GM12878 (cell line): ENCODE results near the gene CCDC3. TPM values are rescaled to one million over a fixed set of nuclear protein-coding genes. Genes with fewer than 3 reads are reported as not detected.

Experiments used
- ATAC-seq: fragments of 200-7000 bp; cut with Tn5 transposase; 3 replicates; pipeline ENCODE4 v1.9.1; 2020; ENCODE audit warnings: mild to moderate bottlenecking, moderate library complexity
- BruUV-seq: library from RNA; stranded (reverse); fragments of 400-500 nt; replicated peaks from 2 replicates; lab custom pipeline; 2021; lab: Mats Ljungman, UMichigan
- CTCF ChIA-PET: fragments of 300-600 bp; sonication (Branson Sonifier 250); formaldehyde crosslinking; extraction: SDS; loops from one replicate; lab custom pipeline; 2021; ENCODE audit warnings: inconsistent platforms; lab: Yijun Ruan, JAX
- POLR2A ChIA-PET: fragments of 350-600 bp; formaldehyde crosslinking; extraction: SDS; loops from one replicate; lab custom pipeline; 2021; ENCODE audit warnings: inconsistent platforms; lab: Charles Lee
- RAD21 ChIA-PET: fragments of 300-600 bp; sonication (Branson Sonifier 250); formaldehyde crosslinking; loops from one replicate; lab custom pipeline; 2023; ENCODE audit warnings: antibody characterized with exemption; ENCODE audit not compliant: unreplicated experiment; lab: Charles Lee
- SMC1A ChIA-PET: fragments of 300-600 bp; sonication (Branson Sonifier 250); formaldehyde crosslinking; loops from one replicate; lab custom pipeline; 2023; ENCODE audit not compliant: unreplicated experiment, uncharacterized antibody; lab: Charles Lee
- DNase-seq: peaks from one replicate; pipeline ENCODE4 v3.0.0-alpha.2; 2011; ENCODE audit warnings: low read depth, low spot score
- FAIRE-seq: peaks from 3 replicates; lab custom pipeline; 2011; peaks lifted over from hg19 to GRCh38; lab: Jason Lieb, UNC
- H2AFZ ChIP-seq: 2 replicates; pipeline ENCODE4 v1.6.0; 2011; ENCODE audit warnings: low read depth, low read length, control low read depth; ENCODE audit not compliant: control insufficient read depth
- H3K27ac ChIP-seq: 2 replicates; pipeline ENCODE4 v1.5.1; 2011; ENCODE audit warnings: control low read depth; ENCODE audit not compliant: control insufficient read depth, insufficient read depth
- H3K27me3 ChIP-seq, 2 experiments: replicated peaks in 1 of 2; 2 replicates each; pipeline versions ENCODE4 v1.6.0 to v1.6.1; 2011; ENCODE audit warnings: low read length in 1 of 2; ENCODE audit not compliant: control insufficient read depth in 2 of 2, insufficient read depth in 2 of 2
- H3K36me3 ChIP-seq, 2 experiments: 2 replicates each; pipeline ENCODE4 v1.5.1; 2011; ENCODE audit warnings: low read length in 1 of 2; ENCODE audit not compliant: control insufficient read depth in 2 of 2, insufficient read depth in 2 of 2
- H3K4me1 ChIP-seq: 2 replicates; pipeline ENCODE4 v1.6.1; 2011; ENCODE audit warnings: mild to moderate bottlenecking, low read length, moderate library complexity, mixed read lengths; ENCODE audit not compliant: control insufficient read depth, insufficient read depth
- H3K4me2 ChIP-seq: 2 replicates; pipeline ENCODE4 v1.6.0; 2011; ENCODE audit warnings: control low read depth; ENCODE audit not compliant: control insufficient read depth, insufficient read depth
- H3K4me3 ChIP-seq: fragments of 200-600 bp; sonication (generic); 2 replicates; pipeline ENCODE4 v1.5.1; 2016
- H3K79me2 ChIP-seq: 2 replicates; pipeline ENCODE4 v1.6.0; 2011; ENCODE audit warnings: low read length; ENCODE audit not compliant: control insufficient read depth, insufficient read depth
- H3K9ac ChIP-seq: 2 replicates; pipeline ENCODE4 v1.8.0; 2011; ENCODE audit warnings: low read length, control low read depth, mixed read lengths; ENCODE audit not compliant: control insufficient read depth, insufficient read depth
- H3K9me3 ChIP-seq: replicated peaks from 3 replicates; pipeline ENCODE4 v1.5.1; 2011; ENCODE audit warnings: mild to moderate bottlenecking, low read length; ENCODE audit not compliant: control insufficient read depth, insufficient read depth
- H4K20me1 ChIP-seq: 2 replicates; pipeline ENCODE4 v1.6.0; 2011; ENCODE audit not compliant: control insufficient read depth, insufficient read depth
- ELK1 ChIP-seq: IDR thresholded peaks from 2 replicates; pipeline ENCODE4 v1.6.1; 2012; ENCODE audit warnings: low read depth, low read length, improper control_type of control experiment
- HDGF ChIP-seq: fragments of 450-650 bp; IDR thresholded peaks from 2 replicates; pipeline ENCODE4 v1.6.1; 2016; ENCODE audit warnings: antibody characterized with exemption
- MTA3 ChIP-seq: IDR thresholded peaks from 2 replicates; pipeline ENCODE4 v1.6.1; 2012; ENCODE audit warnings: low read length, inconsistent platforms, borderline replicate concordance
- PBX3 ChIP-seq: IDR thresholded peaks from 2 replicates; pipeline ENCODE4 v1.6.1; 2011; ENCODE audit warnings: mild to moderate bottlenecking, low read depth, low read length, moderate library complexity; ENCODE audit not compliant: insufficient replicate concordance
- SIX5 ChIP-seq: IDR thresholded peaks from 2 replicates; pipeline ENCODE4 v1.6.1; 2011; ENCODE audit warnings: mild to moderate bottlenecking, low read depth, low read length, moderate library complexity; ENCODE audit not compliant: severe bottlenecking
- SUZ12 ChIP-seq: fragments of 200-600 bp; sonication (generic); IDR thresholded peaks from one replicate; pipeline ENCODE4 v1.6.1; 2018; ENCODE audit warnings: antibody characterized with exemption, mild to moderate bottlenecking; ENCODE audit not compliant: unreplicated experiment
- TARDBP ChIP-seq: IDR thresholded peaks from 2 replicates; pipeline ENCODE4 v1.6.1; 2016; ENCODE audit warnings: borderline replicate concordance
- TCF7 ChIP-seq: IDR thresholded peaks from 2 replicates; pipeline ENCODE4 v1.6.1; 2014; ENCODE audit warnings: antibody characterized with exemption, borderline replicate concordance
- ZBTB4 ChIP-seq: fragments of 450-650 bp; formaldehyde crosslinking; IDR thresholded peaks from 2 replicates; pipeline ENCODE4 v1.4.0; 2022; ENCODE audit warnings: mild to moderate bottlenecking, moderate library complexity
- ZNF207 ChIP-seq: fragments of 450-650 bp; IDR thresholded peaks from 2 replicates; pipeline ENCODE4 v1.6.1; 2014; ENCODE audit warnings: antibody characterized with exemption, mild to moderate bottlenecking, borderline replicate concordance
- WGBS: methylation state at CpG from one replicate; pipeline ENCODE4 v1.1.6; 2016; ENCODE audit warnings: low lambda C conversion rate; ENCODE audit not compliant: insufficient replicate concordance, insufficient coverage; ENCODE audit errors: missing lambda C conversion rate; 5-methylcytosine and 5-hydroxymethylcytosine counted together
- in situ Hi-C: fragments of 300-500 bp; cut with MboI; formaldehyde crosslinking; loops from 9 replicates; pipeline ENCODE4 v1.14.3; 2018; ENCODE audit warnings: mixed read lengths
- intact Hi-C: fragments of 100-400 bp; cut with micrococcal nuclease; formaldehyde crosslinking; loops from one replicate; pipeline ENCODE4 v1.14.2; 2022; ENCODE audit not compliant: unreplicated experiment
- polyA plus RNA-seq, 11 experiments: library from polyadenylated mRNA; depleted of rRNA in 4 of 11; unstranded in 6 of 11; stranded (reverse) in 5 of 11; fragments of >200 nt; fragmentation: Nextera tagmentation in 4 of 11; fragmentation: Illumina TruSeq in 1 of 11; extraction: Ambion mirVana in 4 of 11; extraction: Trizol in 1 of 11; gene quantifications; 1 replicate in 1 of 11; 2 replicates in 10 of 11; pipeline versions ENCODE4 v1.2.1 to v1.2.3, GENCODE V29; 2011 to 2016; ENCODE audit warnings: inconsistent platforms in 2 of 11, missing spikeins in 2 of 11, low read depth in 1 of 11
- total RNA-seq, 4 experiments: library from RNA; depleted of rRNA in 3 of 4; stranded (reverse); fragments of >200 nt in 3 of 4; fragmentation: Illumina TruSeq in 1 of 4; extraction: Trizol in 1 of 4; gene quantifications; 2 replicates each; pipeline versions ENCODE4 v1.2.1 to v1.2.3, GENCODE V29; 2013 to 2021

CCDC3 gene
- total and polyA plus RNA-seq, 10 of the 15 experiments (the other 5 are each of a cell fraction or from before 2014, with no cell fraction given) = 0.08 TPM; not detected in 9

GRCh38 chr10:12911795-12912194 lies 89.7 kb downstream of the CCDC3 start:
- Histone ChIP-seq H3K27ac (no peak overlapping the region), H3K27me3 (no peaks in the 10 kb centered on the region), H3K9ac (no peak overlapping the region), H3K4me3 (no peak overlapping the region), H2AFZ (no peak overlapping the region), H4K20me1 (no peaks in the 10 kb centered on the region), H3K4me2 (no peak overlapping the region), H3K79me2 (no peaks in the 10 kb centered on the region), H3K36me3 (no peaks in the 10 kb centered on the region), H3K9me3 (no peaks in the 10 kb centered on the region), H3K4me1 (no peaks in the 10 kb centered on the region)
- POLR2A ChIA-PET = no interaction called here
- ATAC-seq (no peak), DNase-seq (no peak), FAIRE-seq (no peak)
- in situ Hi-C loops = no loop called here
- intact Hi-C loops = no loop called here
- BruUV-seq = no TSS peak
- CTCF ChIA-PET = interaction anchor here (1.8 kb wide), 1 partner anchor 10 kb away, joined by 7 read pairs; no protein-coding TSS in a partner anchor
- SMC1A ChIA-PET = interaction anchor here (0.6 kb wide), 1 partner anchor 1241 kb away, joined by 3 read pairs; no protein-coding TSS in a partner anchor
- RAD21 ChIA-PET = no interaction called here
- WGBS = 42% methylated on average over 3 of the region's 3 CpGs
- no peak for TF ChIP-seq SUZ12
- TF ChIP-seq HDGF = no peak
- no peak for TF ChIP-seq PBX3
- no peak for TF ChIP-seq SIX5

GRCh38 chr10:12910835-12911234 lies 90.7 kb downstream of the CCDC3 start:
- 36% methylated on average over 4 of the region's 4 CpGs for WGBS
- TF ChIP-seq MTA3 = no peak
- TF ChIP-seq TCF7 = no peak
- TF ChIP-seq ZNF207 = no peak
- no peak for TF ChIP-seq TARDBP
- TF ChIP-seq ZBTB4 = no peak
- TF ChIP-seq ELK1 = no peak

More at GRCh38 chr10:12910835-12911234, 90.7 kb downstream of the CCDC3 start:
- H3K4me1 ChIP-seq = no peaks in the 10 kb centered on the region
- ChIA-PET RAD21 (no interaction called here), POLR2A (no interaction called here), CTCF (no interaction called here), SMC1A (no interaction called here)
- no peak overlapping the region for H3K4me2 ChIP-seq
- no peak overlapping the region for H3K9ac ChIP-seq
- H2AFZ ChIP-seq = no peak overlapping the region
- no peak for ATAC-seq
- no peaks in the 10 kb centered on the region for H3K9me3 ChIP-seq
- DNase-seq = no peak
- no peak for FAIRE-seq
- intact Hi-C loops (no loop called here), in situ Hi-C loops (no loop called here)
- no peak overlapping the region for H3K4me3 ChIP-seq
- 0 out of 4 replicates have a peak, but pooled peaks cover 0 to 1% of the 10 kb centered on the region in 2 experiments for H3K27me3 ChIP-seq
- H4K20me1 ChIP-seq = no peaks in the 10 kb centered on the region
- no peaks in the 10 kb centered on the region for H3K79me2 ChIP-seq
- no peak overlapping the region for H3K27ac ChIP-seq
- H3K36me3 ChIP-seq = no peaks in the 10 kb centered on the region
- BruUV-seq = no TSS peak
